ENCODE results near the gene IL11.
"Not testable (repeated sequence)": the region's sequence is repeated elsewhere in the genome, so short reads cannot be mapped to it uniquely, and the experiment has no call there.

The IL11 gene

DNA sequence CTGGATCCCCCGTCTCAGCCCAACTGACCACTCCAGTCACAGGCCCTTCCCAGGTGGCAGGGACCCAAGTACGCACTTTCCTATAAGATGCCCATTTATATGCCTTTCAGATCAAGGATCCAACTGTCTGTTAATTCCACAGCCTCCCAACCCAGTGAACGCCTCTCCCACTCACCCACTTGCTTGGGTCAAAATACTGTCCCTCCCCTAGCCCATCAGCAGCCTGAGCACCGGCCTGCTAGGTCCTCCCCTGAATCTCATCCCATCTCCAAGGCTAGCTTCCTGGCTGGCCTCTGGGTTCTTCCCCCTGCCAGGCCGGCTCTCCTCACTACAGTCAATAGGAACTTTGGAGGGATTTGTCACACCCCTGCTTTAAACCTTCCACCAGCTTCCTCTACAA, 35.4 kb upstream of the IL11 start:
- DNase-seq, result no peak
- TF ChIP-seq, protein P1, sequence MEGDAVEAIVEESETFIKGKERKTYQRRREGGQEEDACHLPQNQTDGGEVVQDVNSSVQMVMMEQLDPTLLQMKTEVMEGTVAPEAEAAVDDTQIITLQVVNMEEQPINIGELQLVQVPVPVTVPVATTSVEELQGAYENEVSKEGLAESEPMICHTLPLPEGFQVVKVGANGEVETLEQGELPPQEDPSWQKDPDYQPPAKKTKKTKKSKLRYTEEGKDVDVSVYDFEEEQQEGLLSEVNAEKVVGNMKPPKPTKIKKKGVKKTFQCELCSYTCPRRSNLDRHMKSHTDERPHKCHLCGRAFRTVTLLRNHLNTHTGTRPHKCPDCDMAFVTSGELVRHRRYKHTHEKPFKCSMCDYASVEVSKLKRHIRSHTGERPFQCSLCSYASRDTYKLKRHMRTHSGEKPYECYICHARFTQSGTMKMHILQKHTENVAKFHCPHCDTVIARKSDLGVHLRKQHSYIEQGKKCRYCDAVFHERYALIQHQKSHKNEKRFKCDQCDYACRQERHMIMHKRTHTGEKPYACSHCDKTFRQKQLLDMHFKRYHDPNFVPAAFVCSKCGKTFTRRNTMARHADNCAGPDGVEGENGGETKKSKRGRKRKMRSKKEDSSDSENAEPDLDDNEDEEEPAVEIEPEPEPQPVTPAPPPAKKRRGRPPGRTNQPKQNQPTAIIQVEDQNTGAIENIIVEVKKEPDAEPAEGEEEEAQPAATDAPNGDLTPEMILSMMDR (IDR thresholded peaks at IDR 0.05), result no peak
- Histone ChIP-seq H3K4me3 (no peak overlapping the region), H3K36me3 (peaks cover 16 to 54% (median 50%) of the 10 kb centered on the region in 3 donors), H3K27ac (no peak overlapping the region), H3K4me1 (peaks cover 8 to 24% (median 17%) of the 10 kb centered on the region in 4 donors), H3K9me3 (no peaks in the 10 kb centered on the region), H3K27me3 (no peaks in the 10 kb centered on the region)
- intact Hi-C loops (cut with DNase I; ENCODE audit: low total_unique reads), result loop anchor here (10.0 kb wide), 1 partner anchor 229 kb away; no protein-coding TSS in a partner anchor

DNA sequence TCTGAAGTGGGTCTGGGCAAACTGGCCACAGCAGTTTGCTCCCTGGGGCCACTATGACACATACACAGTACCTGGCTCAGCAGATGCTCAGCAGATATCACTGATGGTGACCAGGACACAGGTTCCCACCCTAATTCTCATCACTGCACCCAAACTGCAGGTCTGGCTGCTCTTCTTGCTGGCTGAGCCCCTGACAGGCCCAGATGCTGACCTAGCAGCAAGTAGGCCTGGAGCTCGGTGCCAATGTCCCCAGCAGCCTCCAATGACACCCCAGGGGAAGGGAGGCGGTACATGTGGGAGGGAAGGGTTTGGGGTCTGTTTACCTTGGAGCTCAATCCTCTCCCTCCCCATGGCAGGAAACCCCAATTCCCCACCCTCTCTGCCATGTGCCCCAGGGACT, 32.2 kb upstream of the IL11 start:
- no peak for DNase-seq
- no peak overlapping the region for H3K27ac ChIP-seq
- intact Hi-C loops (cut with DNase I; ENCODE audit: low total_unique reads), result loop anchor here (10.0 kb wide), 1 partner anchor 232 kb away; no protein-coding TSS in a partner anchor
- H3K36me3 ChIP-seq, result peaks cover 16 to 59% (median 52%) of the 10 kb centered on the region in 3 donors
- TF ChIP-seq, protein P1 (IDR thresholded peaks at IDR 0.05), result no peak
- peaks cover 8 to 24% (median 15%) of the 10 kb centered on the region in 4 donors for H3K4me1 ChIP-seq
- H3K9me3 ChIP-seq, result no peaks in the 10 kb centered on the region
- H3K4me3 ChIP-seq, result no peak overlapping the region
- no peaks in the 10 kb centered on the region for H3K27me3 ChIP-seq

DNA sequence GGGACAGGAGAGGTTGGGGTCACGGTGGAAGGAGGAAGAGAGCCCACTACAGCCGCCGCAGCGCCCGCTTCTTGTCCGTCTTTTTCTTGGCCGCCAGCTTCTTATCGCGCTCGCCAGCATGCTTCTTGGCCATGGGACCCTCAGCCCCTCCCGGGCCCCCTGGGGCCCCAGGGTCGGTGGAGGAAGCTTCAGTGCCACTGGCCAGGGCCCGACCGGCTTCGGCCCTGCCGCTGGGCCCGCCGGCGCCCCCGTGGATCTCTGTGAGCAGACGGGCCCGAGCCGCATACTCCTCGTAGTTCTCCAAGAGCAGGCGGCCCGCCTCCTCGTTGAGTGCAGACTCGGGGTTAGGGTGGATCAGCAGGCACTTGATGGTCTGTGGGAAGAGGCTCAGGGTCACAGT, 31.1 kb upstream of the IL11 start:
- H3K9me3 ChIP-seq, H3K27me3 ChIP-seq, H3K4me3 ChIP-seq, H3K27ac ChIP-seq, DNase-seq: not testable (repeated sequence)
- H3K4me1 ChIP-seq, result peaks cover 4 to 13% (median 8%) of the 10 kb centered on the region in 4 donors
- H3K36me3 ChIP-seq, result peaks cover 16 to 59% (median 52%) of the 10 kb centered on the region in 3 donors
- intact Hi-C loops (cut with DNase I; ENCODE audit: low total_unique reads), result loop anchor here (10.0 kb wide), 1 partner anchor 233 kb away; no protein-coding TSS in a partner anchor

DNA sequence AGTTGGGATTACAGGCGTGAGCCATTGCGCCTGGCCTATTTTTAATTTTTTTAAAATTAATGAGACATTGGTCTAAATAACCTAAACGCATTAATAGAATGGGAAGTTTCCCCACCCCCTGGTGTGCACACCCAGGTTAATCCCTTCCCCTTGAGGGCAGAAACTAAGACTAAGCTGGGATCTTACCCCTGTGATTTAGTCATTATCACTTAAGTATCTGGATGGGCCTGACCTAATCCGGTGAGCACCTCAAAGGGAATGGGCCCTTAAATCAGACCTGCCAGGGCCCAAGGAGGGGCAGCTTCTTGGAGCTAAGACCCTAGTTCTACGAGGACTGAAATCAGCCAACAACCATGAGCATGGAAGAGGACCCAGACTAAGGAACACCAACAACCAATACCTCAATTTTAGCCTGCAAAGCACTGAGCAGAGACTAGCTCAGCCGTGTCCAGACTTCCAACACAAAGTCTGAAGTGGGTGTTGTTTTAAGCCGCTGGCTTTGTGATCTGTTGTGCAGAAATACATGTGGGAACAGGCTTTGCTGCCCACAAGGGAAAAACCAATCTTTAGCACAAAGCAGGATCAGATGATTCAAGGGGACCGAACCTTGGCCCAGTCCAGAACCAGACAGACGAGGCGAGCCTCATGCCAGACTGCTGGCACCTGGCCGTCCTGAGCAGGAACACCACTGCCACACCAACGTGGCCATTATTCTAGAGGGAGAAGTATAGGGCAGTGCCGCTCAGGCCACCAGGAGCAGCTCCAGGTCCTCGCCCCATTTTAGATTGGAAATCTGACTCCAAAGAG, 30.2 kb upstream of the IL11 start:
- H3K4me1 ChIP-seq, result peaks cover 0 to 4% (median under 1%) of the 10 kb centered on the region in 4 donors
- no peaks in the 10 kb centered on the region for H3K9me3 ChIP-seq
- intact Hi-C loops (cut with DNase I; ENCODE audit: low total_unique reads), result loop anchor here (10.0 kb wide), 1 partner anchor 234 kb away; no protein-coding TSS in a partner anchor
- no peak overlapping the region for H3K27ac ChIP-seq
- no peaks in the 10 kb centered on the region for H3K27me3 ChIP-seq
- TF ChIP-seq, protein P1 (IDR thresholded peaks at IDR 0.05), result no peak
- no peak for DNase-seq
- H3K36me3 ChIP-seq, result peaks cover 16 to 53% (median 44%) of the 10 kb centered on the region in 3 donors
- no peak overlapping the region for H3K4me3 ChIP-seq

DNA sequence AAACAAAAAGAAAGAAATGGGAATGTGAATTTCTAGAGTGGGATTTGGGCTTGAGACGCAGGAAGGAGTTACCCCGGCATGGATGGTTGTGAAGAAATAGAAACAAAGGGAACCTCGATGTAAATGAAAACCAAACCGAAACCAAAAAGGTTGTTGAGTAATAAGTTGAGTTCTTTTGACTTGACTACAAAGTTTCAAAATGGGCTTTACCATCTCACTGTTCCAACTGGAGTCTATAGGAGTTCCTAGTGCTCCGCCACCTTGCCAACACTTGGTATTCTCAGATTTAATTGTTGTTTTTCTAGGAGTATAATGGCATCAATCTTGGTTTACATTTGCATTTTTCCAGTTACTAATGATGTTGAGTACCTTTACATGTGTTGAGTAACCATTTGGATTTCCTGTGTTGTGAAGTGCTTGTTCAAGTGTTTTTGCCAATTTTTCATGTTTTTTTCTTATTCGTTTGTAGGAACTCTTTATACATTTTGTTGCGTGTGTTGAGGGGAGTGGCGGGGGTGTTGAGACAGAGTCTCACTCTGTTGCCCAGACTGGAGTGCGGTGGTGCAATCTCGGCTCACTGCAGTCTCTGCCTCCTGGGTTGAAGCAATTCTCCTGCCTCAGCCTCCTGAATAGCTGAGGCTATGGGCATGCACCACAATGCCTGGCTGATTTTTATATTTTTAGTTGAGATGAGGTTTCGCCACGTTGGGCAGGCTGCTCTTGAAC, 28.1 kb upstream of the IL11 start:
- TF ChIP-seq, protein P1 (IDR thresholded peaks at IDR 0.05), result no peak
- Histone ChIP-seq H3K9me3 (no peaks in the 10 kb centered on the region), H3K27ac (no peak overlapping the region), H3K4me3 (no peak overlapping the region), H3K27me3 (no peaks in the 10 kb centered on the region), H3K4me1 (peaks cover 0 to 3% (median 0%) of the 10 kb centered on the region in 4 donors), H3K36me3 (peaks cover 8 to 32% (median 29%) of the 10 kb centered on the region in 3 donors)
- DNase-seq, result no peak
- intact Hi-C loops (cut with DNase I; ENCODE audit: low total_unique reads), result no loop called here

All from tibial artery (tissue), 4 donors.